SK-N-SH treated with all-trans-retinoic acid at 6 μM for 48 hours (cell line): ENCODE results near the gene PERCC1.

Experiments used
- ATAC-seq: fragments of 200-7000 bp; cut with Tn5 transposase; 3 replicates; pipeline ENCODE4 v1.9.1; 2020; ENCODE audit warnings: mild to moderate bottlenecking, moderate library complexity
- ARNTL ChIP-seq: fragments of 450-650 bp; formaldehyde crosslinking; IDR thresholded peaks from 2 replicates; pipeline ENCODE4 v1.5.0; 2020; ENCODE audit warnings: low read depth, mild to moderate bottlenecking, moderate library complexity, borderline replicate concordance
- CREB5 ChIP-seq: fragments of 250-450 bp; sonication (Bioruptor Pico); IDR thresholded peaks from 2 replicates; pipeline ENCODE4 v1.5.1; 2020; ENCODE audit warnings: low read depth, mild to moderate bottlenecking, moderate library complexity
- CSDC2 ChIP-seq: fragments of 250-450 bp; sonication (Bioruptor Pico); IDR thresholded peaks from 2 replicates; pipeline ENCODE4 v1.5.0; 2020; ENCODE audit warnings: mild to moderate bottlenecking, moderate library complexity
- CSRNP3 ChIP-seq: fragments of 250-450 bp; sonication (Bioruptor Pico); IDR thresholded peaks from 2 replicates; pipeline ENCODE4 v1.5.1; 2021; ENCODE audit warnings: mild to moderate bottlenecking, moderate library complexity
- ESRRG ChIP-seq: fragments of 250-450 bp; sonication (Bioruptor Pico); IDR thresholded peaks from 2 replicates; pipeline ENCODE4 v1.6.1; 2021; ENCODE audit warnings: mild to moderate bottlenecking
- GLIS3 ChIP-seq: fragments of 250-450 bp; sonication (Bioruptor Pico); IDR thresholded peaks from 2 replicates; pipeline ENCODE4 v1.5.0; 2020; ENCODE audit warnings: mild to moderate bottlenecking, moderate library complexity
- ISL1 ChIP-seq: fragments of 250-450 bp; sonication (Bioruptor Pico); IDR thresholded peaks from 2 replicates; pipeline ENCODE4 v2.1.2; 2022; ENCODE audit warnings: mild to moderate bottlenecking, moderate library complexity
- OSR1 ChIP-seq: fragments of 250-450 bp; sonication (Bioruptor Pico); IDR thresholded peaks from 2 replicates; pipeline ENCODE4 v1.8.0; 2022; ENCODE audit warnings: moderate library complexity, mild to moderate bottlenecking, inconsistent platforms
- PPARA ChIP-seq: fragments of 250-450 bp; sonication (Bioruptor Pico); IDR thresholded peaks from 2 replicates; pipeline ENCODE4 v1.5.0; 2020; ENCODE audit warnings: mild to moderate bottlenecking, borderline replicate concordance
- RARB ChIP-seq: fragments of 250-450 bp; sonication (Bioruptor Pico); IDR thresholded peaks from 2 replicates; pipeline ENCODE4 v1.8.0; 2021; ENCODE audit warnings: mild to moderate bottlenecking, moderate library complexity
- TCF4 ChIP-seq: fragments of 250-450 bp; sonication (Bioruptor Pico); IDR thresholded peaks from 2 replicates; pipeline ENCODE4 v1.8.0; 2021; ENCODE audit warnings: mild to moderate bottlenecking, moderate library complexity, borderline replicate concordance
- TOX ChIP-seq: fragments of 250-450 bp; sonication (Bioruptor Pico); IDR thresholded peaks from 2 replicates; pipeline ENCODE4 v1.8.0; 2021; ENCODE audit warnings: mild to moderate bottlenecking, moderate library complexity, borderline replicate concordance
- ZC3H10 ChIP-seq: fragments of 250-450 bp; sonication (Bioruptor Pico); IDR thresholded peaks from 2 replicates; pipeline ENCODE4 v1.5.1; 2021; ENCODE audit warnings: mild to moderate bottlenecking, moderate library complexity
- ZFP3 ChIP-seq: fragments of 250-450 bp; sonication (Bioruptor Pico); IDR thresholded peaks from 2 replicates; pipeline ENCODE4 v1.5.0; 2020; ENCODE audit warnings: mild to moderate bottlenecking, moderate library complexity
- ZFP30 ChIP-seq: fragments of 450-650 bp; formaldehyde crosslinking; IDR thresholded peaks from 2 replicates; pipeline ENCODE4 v1.5.0; 2022; ENCODE audit warnings: mild to moderate bottlenecking, moderate library complexity
- ZNF565 ChIP-seq: fragments of 450-650 bp; formaldehyde crosslinking; conservative IDR thresholded peaks from 2 replicates; pipeline ENCODE4 v1.5.0; 2020; ENCODE audit warnings: low read depth, mild to moderate bottlenecking, moderate library complexity
- ZNF70 ChIP-seq: fragments of 450-650 bp; formaldehyde crosslinking; IDR thresholded peaks from 2 replicates; pipeline ENCODE4 v1.5.0; 2020; ENCODE audit warnings: mild to moderate bottlenecking, moderate library complexity
- ZNF8 ChIP-seq: fragments of 450-650 bp; formaldehyde crosslinking; IDR thresholded peaks from 2 replicates; pipeline ENCODE4 v1.5.0; 2020; ENCODE audit warnings: mild to moderate bottlenecking, moderate library complexity
- TF ChIP-seq, protein P1 (sequence below): fragments of 250-450 bp; sonication (Bioruptor Pico); IDR thresholded peaks from 2 replicates; pipeline ENCODE4 v1.8.0; 2020; ENCODE audit warnings: mild to moderate bottlenecking, moderate library complexity, borderline replicate concordance
- TF ChIP-seq, protein P2 (sequence below): fragments of 250-450 bp; sonication (Bioruptor Pico); IDR thresholded peaks from 2 replicates; pipeline ENCODE4 v1.5.0; 2020; ENCODE audit warnings: mild to moderate bottlenecking, moderate library complexity

The PERCC1 gene

GRCh38 chr16:1414532-1415260 lies 16.2 kb upstream of the PERCC1 start, which contains the start of gene UNKL (continued):
- TF ChIP-seq, protein P1, sequence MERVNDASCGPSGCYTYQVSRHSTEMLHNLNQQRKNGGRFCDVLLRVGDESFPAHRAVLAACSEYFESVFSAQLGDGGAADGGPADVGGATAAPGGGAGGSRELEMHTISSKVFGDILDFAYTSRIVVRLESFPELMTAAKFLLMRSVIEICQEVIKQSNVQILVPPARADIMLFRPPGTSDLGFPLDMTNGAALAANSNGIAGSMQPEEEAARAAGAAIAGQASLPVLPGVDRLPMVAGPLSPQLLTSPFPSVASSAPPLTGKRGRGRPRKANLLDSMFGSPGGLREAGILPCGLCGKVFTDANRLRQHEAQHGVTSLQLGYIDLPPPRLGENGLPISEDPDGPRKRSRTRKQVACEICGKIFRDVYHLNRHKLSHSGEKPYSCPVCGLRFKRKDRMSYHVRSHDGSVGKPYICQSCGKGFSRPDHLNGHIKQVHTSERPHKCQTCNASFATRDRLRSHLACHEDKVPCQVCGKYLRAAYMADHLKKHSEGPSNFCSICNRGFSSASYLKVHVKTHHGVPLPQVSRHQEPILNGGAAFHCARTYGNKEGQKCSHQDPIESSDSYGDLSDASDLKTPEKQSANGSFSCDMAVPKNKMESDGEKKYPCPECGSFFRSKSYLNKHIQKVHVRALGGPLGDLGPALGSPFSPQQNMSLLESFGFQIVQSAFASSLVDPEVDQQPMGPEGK (CRISPR knock-in tag), result no peak
- no peak for TF ChIP-seq ESRRG (CRISPR knock-in tag)
- no peak for TF ChIP-seq ZFP3 (CRISPR knock-in tag)
- TF ChIP-seq ZFP30 (CRISPR knock-in tag), result no peak
- TF ChIP-seq ARNTL (CRISPR knock-in tag), result no peak
- no peak for TF ChIP-seq ISL1
- no peak for TF ChIP-seq TOX (CRISPR knock-in tag)
- TF ChIP-seq GLIS3 (CRISPR knock-in tag), result no peak

- no peak for ATAC-seq
- TF ChIP-seq, protein P1 (CRISPR knock-in tag), result no peak
- TF ChIP-seq RARB (CRISPR knock-in tag), result no peak
- no peak for TF ChIP-seq ISL1
- TF ChIP-seq CSRNP3 (CRISPR knock-in tag), result no peak
- no peak for TF ChIP-seq PPARA (CRISPR knock-in tag)
- no peak for TF ChIP-seq ZFP3 (CRISPR knock-in tag)
- TF ChIP-seq OSR1 (CRISPR knock-in tag), result no peak
- no peak for TF ChIP-seq TOX (CRISPR knock-in tag)
- TF ChIP-seq ZNF70, result no peak
- TF ChIP-seq ZFP30 (CRISPR knock-in tag), result no peak
- TF ChIP-seq ZNF8 (CRISPR knock-in tag), result no peak
- TF ChIP-seq ZNF565 (CRISPR knock-in tag), result no peak
- TF ChIP-seq, protein P2, sequence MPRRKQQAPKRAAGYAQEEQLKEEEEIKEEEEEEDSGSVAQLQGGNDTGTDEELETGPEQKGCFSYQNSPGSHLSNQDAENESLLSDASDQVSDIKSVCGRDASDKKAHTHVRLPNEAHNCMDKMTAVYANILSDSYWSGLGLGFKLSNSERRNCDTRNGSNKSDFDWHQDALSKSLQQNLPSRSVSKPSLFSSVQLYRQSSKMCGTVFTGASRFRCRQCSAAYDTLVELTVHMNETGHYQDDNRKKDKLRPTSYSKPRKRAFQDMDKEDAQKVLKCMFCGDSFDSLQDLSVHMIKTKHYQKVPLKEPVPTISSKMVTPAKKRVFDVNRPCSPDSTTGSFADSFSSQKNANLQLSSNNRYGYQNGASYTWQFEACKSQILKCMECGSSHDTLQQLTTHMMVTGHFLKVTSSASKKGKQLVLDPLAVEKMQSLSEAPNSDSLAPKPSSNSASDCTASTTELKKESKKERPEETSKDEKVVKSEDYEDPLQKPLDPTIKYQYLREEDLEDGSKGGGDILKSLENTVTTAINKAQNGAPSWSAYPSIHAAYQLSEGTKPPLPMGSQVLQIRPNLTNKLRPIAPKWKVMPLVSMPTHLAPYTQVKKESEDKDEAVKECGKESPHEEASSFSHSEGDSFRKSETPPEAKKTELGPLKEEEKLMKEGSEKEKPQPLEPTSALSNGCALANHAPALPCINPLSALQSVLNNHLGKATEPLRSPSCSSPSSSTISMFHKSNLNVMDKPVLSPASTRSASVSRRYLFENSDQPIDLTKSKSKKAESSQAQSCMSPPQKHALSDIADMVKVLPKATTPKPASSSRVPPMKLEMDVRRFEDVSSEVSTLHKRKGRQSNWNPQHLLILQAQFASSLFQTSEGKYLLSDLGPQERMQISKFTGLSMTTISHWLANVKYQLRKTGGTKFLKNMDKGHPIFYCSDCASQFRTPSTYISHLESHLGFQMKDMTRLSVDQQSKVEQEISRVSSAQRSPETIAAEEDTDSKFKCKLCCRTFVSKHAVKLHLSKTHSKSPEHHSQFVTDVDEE (CRISPR knock-in tag), result no peak
- TF ChIP-seq ARNTL (CRISPR knock-in tag), result no peak
- TF ChIP-seq TCF4 (CRISPR knock-in tag), result no peak
- no peak for TF ChIP-seq GLIS3 (CRISPR knock-in tag)
- no peak for TF ChIP-seq ESRRG (CRISPR knock-in tag)
- no peak for TF ChIP-seq ZC3H10 (CRISPR knock-in tag)
- TF ChIP-seq CSDC2, result no peak
- TF ChIP-seq CREB5 (CRISPR knock-in tag), result no peak
These were observed 14.3 kb upstream of the PERCC1 start for GRCh38 chr16:1416521-1416941.

DNA sequence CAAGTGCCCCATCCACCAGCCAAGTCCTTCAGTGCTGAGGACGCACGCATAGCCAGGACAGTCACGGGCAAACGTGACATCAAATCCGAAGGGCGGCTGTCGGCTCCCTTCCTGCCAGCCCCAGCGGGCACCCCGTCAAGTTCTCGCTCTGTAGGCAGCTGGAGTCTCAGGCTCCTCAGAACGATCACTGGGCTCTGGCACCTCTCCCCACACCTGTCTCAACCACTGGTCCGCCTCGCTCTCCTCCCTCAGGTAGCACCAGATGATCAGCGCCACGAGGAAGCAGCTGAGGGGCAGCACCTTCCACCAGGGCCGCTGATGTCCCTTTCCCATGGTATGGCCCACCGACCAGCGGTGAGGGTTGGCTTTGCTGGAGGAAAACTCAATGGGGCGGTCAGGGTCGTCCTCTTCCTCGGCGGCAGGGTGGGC lies 10.8 kb upstream of the PERCC1 start:
- no peak for TF ChIP-seq GLIS3 (CRISPR knock-in tag)
- TF ChIP-seq, protein P2 (CRISPR knock-in tag), result no peak
- no peak for TF ChIP-seq CREB5 (CRISPR knock-in tag)
- no peak for TF ChIP-seq PPARA (CRISPR knock-in tag)
- ATAC-seq, result peak; percentile 14; the same call in 2 of the 3 replicates
